Activated gamma-delta T cell (primary cell): ENCODE results near the gene GET3.
"Not testable (repeated sequence)": the region's sequence is repeated elsewhere in the genome, so short reads cannot be mapped to it uniquely, and the experiment has no call there.

ENCODE experiments used
- DNase-seq: peaks from one replicate; lab custom pipeline; 2025; lab: John Stamatoyannopoulos, UW

The GET3 gene

DNA sequence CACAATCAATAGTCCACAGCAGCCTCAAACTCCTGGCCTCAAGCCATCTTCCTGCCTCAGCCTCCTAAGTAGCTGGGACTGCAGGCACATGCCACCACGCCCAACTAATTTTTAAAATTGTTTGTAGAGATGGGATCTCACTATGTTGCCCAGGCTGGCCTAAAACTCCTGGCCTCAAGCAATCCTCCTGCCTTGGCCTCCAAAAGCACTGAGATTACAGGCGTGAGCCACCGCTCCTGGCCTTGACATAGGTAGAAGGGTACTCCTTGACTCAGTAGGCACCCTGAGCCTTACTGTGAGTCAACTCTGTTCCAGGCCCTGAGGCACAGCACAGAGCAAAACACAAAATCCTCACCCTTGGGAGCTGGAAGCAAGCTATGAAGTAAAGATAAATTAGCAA is 21.4 kb upstream of the GET3 start:
- DNase-seq = no peak

- no peak for DNase-seq
Observed at GRCh38 chr19:12720296-12720695, 17.0 kb upstream of the GET3 start.

GRCh38 chr19:12720851-12721655 is 16.2 kb upstream of the GET3 start:
- DNase-seq = no peak

- DNase-seq = no peak
Observed at GRCh38 chr19:12721656-12722565, 15.4 kb upstream of the GET3 start.

DNA sequence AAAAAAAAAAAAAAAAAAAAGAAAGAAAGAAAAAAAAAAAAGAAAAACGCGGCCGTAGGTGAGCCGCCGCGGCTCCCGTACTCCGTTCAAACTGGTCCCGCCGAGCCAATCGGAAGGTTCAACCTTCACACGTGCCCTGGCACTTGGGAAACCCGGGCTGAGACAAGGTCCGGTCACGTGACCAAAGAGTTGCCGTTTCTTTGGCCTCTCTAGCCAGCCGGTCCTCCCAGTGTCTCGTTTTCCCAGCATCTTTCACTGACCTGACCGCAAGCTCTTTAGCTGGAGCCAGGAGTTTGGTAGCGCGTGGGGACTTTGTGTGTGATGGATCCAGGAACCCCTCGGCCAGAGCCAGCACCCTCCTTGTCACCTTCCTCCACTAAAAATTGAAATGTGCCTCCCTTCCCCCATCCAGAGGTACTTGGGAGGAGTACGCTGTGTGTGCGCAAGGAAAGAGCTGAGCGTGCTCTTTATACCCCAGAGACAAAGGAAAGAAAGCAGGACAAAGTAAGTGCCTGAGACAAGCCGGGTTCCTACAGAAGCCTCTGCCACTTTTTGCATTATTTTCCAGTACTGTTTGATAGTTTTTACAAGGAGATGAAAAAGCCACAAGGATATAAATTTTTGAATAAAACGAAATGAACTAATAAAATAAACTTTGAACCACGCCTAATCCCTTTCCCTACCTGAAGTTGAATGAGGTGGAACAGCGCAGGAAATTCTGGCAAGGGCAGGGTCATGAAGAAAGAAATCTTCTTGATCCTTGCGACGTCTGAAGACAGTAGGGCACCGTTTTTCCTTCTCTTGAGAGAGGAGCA is 14.5 kb upstream of the GET3 start:
- peak; percentile 60 for DNase-seq

- DNase-seq = no peak
Observed at GRCh38 chr19:12723381-12723640, 14.0 kb upstream of the GET3 start.

DNA sequence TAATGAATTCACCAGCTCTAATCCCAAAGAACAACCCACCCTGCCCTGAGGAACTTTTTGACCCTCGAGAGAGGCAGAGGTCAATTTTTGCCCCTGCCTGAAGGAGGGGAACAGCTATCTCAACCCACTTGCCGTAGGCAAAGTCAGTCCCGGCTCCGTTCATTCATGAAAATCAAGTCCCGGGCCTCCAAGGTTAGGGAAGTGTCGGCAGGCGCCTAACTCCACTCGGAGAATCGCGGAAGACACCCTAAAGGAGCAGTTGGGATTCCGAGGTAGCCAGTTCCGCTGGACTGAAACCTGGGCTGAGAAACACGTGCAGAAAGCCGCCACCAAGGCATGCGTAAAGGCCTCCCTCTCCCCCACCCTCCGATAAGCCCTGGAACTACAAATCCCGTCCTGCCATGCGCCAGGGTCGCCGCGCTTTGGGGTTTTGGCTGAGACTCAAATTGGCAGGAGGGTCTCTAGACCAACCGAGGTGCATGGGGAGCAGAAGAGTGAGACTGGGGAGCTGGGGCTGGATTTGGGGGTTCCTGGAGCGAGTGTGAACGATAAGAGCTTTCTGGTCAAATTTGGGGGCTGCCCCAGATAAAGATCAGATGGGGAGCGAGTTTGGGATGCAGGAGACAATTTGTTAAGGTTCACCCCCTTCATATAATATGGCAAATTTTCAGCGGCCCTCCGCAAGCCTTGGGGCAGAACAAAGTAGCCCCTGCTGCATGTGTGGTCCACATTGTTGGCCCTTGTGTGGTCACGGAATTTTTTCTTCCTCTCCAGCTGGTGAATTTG is 13.5 kb upstream of the GET3 start, which contains the start of gene TNPO2:
TNPO2 (minus strand) TSS at position 292 of the 786 bp plus-strand sequence. CDS start 2,955 bp downstream, outside the sequence.
- no peak for DNase-seq

GRCh38 chr19:12725612-12726011 is 11.7 kb upstream of the GET3 start:
- not testable (repeated sequence) for DNase-seq

- DNase-seq = no peak
Observed at GRCh38 chr19:12726988-12727316, 10.3 kb upstream of the GET3 start.

- no peak for DNase-seq
Observed at GRCh38 chr19:12727745-12728433, 9.4 kb upstream of the GET3 start.

DNA sequence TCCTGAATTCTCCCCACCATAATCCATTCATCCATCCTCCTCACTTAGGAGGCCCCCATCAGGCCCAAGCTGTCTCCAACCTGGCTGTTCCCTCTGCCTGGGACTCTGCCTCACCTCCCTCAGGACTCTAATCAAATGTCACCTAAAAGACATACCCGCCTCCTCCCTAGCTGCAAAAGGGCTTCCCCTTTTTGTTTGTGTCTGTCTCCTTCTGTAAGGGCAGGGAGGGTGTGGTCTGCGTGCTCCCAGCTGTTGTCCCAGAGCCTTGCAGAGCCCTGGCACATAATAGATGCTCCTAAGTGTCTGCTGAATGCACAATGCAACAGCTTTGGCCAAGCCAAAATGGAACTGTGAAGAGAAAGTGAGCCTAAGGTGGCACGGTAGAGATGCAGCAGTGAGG is 7.2 kb upstream of the GET3 start:
- DNase-seq = no peak

- no peak for DNase-seq
Observed at GRCh38 chr19:12731337-12731736, 6.0 kb upstream of the GET3 start.

DNA sequence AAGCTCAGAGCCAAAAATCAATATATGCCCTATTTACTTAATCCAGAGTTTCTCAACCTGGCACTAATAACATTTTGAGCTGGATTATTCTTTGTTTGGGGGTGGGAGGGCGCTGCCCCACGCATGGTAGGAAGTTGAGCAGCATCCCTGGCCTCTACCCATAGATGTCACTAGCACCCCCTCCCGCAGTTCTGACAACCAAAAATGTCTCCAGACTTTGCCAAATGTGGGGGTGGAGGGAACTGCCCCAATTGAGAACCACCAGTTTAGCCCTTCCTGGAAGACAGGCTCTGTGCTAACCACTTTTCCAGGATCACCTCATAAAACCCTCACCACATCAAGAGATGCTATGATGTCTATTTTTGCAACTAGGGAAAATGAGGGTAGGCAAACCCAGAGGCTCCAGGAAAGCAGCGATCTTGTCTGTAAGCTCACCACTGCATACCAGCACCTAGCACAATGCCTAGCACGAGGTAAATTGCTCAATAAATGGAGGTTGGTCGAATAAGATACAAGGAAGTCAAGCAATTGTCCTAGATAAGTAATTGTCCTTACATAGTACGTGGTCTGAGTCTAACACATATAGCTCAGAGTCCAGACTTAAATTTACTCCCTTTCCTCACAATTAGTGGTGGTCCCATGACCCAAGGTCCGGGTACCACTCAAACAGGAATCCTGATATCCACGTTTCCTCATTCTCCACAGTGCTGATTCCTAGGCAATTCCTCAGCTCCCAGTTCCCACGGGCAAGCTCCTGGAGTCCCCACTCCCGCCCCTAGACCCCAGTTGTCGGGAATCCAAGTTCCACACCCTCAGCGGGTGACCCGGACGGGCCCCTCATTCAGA is 3.7 kb upstream of the GET3 start:
- DNase-seq = no peak

DNA sequence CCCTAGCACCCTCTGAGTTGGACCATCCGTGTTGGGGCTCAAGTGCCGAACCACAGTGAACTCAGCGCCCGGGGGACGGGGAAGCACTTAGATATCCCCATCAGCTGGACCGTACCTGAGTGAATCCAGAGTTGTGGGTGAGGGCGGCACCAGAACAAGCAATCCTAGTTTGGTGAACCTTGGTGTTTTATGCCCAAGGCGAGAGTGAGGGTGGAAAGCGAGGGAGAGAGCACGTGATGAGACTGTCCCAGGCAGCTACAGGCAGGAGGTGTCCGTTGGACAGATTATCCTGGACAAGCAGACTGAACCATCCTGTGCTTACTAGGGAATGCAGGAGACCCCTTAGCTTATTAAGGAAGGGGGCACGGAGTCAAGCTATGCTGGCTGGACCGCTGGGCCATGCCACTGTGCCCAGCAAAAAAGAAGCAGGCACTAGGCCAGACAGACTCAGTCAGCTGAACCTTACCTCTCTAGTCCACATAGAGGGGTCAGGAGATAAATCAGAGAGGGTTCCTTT is 596 bp downstream of the GET3 start:
- DNase-seq = no peak

DNA sequence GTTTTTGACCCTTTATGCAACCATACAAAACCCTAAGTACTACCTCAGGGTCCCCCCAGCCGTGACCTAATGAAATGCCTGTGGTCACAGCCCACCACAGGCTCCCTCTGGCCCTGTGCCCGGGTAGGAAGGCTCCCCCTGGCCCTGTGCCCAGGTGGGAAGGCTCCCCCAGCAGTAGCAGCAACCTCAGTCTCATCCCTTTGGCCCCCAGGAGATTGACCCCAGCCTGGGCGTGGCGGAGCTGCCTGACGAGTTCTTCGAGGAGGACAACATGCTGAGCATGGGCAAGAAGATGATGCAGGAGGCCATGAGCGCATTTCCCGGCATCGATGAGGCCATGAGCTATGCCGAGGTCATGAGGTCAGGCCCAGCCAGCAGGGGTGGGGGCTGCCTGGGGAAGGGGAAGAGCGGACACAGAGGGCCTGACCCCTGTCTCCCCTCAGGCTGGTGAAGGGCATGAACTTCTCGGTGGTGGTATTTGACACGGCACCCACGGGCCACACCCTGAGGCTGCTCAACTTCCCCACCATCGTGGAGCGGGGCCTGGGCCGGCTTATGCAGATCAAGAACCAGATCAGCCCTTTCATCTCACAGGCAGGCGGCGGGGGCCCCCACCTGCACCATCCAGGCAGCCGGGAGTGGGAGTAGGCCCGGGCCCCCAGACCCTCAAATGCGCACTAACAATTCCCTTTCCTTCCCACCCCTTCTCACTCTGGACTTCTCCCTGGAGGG is 8.0 kb downstream of the GET3 start:
- DNase-seq = no peak

DNA sequence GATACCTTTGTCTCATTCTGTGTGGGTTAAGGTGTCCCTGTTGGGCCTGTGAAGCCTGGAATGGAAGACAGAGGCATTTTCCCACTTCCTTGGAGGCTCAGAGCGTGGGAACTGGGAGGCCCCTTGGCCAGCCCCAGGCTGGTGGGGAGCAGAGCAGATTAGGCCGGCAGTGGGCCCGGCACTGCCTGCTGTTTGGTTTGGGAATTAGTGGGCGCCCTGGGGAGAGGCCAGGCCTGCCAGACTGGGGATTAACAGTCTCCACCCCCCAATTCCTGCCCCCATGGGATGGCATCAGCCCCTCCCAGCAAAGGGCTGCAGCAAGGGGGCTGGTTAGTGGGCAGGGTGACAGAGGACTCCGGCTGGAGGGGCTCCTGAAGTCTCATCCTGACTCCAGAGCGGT is 11.2 kb downstream of the GET3 start:
- DNase-seq = no peak

DNA sequence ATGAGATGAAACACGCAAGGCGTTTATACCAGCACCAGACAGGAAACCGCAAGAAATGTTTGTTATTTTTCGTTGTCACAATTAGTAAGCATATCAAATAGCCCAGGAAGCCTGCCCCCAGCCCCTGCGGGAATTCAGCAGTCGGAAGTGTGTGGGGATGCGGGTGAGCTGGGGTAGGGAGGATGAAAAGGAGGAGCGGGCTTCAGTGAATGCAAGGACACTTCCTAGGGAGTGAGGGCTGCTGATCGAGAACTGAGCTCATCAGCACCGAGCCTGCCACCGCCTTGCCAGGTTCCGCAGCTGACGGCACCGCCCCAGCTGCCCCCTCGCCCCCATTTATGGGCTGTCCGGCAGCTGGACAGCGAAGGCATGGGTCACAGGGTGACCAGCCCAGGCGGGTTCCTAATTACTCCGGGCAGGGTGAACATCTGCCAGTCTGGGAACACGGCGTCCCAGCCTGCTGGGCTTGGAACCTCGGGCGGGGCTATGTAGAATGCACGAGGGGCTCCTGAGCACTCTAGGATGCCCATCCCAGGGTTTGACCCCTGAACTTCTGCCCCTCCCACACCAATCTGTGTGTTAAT is 12.7 kb downstream of the GET3 start:
- no peak for DNase-seq

GRCh38 chr19:12750851-12751250 is 13.6 kb downstream of the GET3 start:
- DNase-seq = no peak

GRCh38 chr19:12751635-12752034 is 14.3 kb downstream of the GET3 start, which contains the start of gene BEST2:
Gene BEST2 (plus strand): TSS chr19:12751791. CDS start chr19:12752593, 802 bp downstream.
- DNase-seq = no peak
